ENCODE measurements around the gene RNF121. TPM values are rescaled to one million over a fixed set of nuclear protein-coding genes. Genes with fewer than 3 reads are reported as not detected.

Gene RNF121
- total RNA-seq, 1 donor from 2014 or later, result 45.2 TPM

DNA sequence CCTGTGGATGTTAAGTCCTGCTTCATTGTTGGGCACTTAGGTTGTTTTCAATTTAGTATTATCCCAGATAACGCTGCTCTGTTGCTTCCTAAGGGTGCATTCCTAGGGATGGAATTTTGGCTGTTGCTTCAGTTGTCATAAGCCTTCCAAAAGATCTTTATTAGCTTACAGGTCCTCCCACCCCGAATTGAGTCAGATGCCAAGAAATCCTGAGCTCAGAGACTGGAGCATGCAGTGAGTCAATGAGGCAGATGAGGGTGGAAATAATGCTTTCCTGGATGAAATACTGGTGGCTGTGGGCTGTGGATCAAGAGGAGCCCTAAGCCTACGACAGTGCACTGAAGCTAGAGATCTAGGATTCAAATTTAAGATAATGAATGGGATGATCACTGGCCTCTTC is 59.2 kb downstream of the RNF121 start:
- no peak for DNase-seq (ENCODE audit: low spot score)

DNA sequence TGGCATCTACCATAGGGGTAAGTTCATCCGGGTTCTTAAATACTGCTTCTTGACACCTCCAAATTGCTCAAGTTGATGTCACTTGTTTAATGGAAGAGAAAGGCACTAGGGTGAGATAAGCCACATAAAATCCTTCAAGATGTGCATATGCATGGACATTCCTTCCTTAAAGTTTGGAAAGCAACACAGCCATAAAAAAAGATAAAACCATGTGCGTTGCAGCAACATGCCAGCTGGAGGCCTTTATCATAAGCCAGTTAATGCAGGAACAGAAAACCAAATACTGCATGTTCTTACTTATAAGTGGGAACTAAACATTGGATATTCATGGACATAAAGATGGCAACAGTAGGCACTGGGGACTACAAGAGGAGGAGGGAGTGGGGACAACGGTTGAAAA is 61.9 kb downstream of the RNF121 start:
- no peak for DNase-seq (ENCODE audit: low spot score)

- DNase-seq (ENCODE audit: low spot score), result no peak
Measured at GRCh38 chr11:71991494-71991893, 62.6 kb downstream of the RNF121 start.

DNA sequence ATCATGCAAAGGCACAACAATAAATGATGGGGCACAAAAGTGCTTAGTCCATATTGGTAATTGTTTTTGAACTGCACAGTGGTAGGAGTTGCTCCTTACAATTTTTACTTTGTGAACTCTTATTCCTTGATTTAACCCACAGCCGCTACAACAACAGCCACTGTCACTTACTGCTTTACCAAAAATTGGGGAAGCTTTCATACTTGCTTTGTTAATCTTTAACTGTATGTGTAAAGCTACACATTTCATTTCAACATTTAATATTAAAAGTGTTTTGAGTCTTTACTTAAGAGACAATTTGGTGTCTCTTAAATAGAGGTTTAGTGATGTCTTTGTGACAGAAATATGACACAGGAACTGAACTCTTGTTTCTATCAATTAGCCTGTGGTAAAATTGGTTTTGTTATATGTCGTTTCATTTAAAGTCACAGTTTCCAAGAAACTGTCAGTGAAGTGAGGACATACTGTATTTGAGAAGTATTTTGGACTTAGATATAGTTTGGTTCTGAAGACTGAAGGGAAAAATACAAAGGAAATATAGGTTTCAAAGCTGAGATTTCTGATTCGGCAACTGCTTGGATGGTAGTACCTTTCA is 63.4 kb downstream of the RNF121 start:
- DNase-seq (ENCODE audit: low spot score), result no peak

DNA sequence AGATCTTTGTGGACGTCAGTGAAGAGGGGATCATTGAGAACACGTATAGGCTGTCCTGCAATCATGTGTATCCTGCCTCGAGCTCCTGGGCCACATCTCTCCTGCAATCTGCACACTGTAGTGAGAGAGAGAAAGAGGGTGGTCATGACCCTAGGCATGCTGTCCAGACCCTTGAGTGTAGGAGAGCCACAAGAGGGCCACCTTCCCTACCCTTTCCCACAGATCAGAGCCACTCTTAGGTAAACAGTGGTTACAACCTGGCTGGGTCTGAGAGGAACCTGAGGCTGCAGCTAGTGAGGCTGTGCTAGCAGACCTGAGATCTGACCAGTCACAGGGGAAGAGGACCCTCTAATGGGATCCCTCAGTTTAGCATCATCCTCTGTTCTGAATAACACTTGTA is 65.9 kb downstream of the RNF121 start:
- no peak for DNase-seq (ENCODE audit: low spot score)

GRCh38 chr11:71995726-71996291 is 67.0 kb downstream of the RNF121 start:
- no peak for DNase-seq (ENCODE audit: low spot score)

DNA sequence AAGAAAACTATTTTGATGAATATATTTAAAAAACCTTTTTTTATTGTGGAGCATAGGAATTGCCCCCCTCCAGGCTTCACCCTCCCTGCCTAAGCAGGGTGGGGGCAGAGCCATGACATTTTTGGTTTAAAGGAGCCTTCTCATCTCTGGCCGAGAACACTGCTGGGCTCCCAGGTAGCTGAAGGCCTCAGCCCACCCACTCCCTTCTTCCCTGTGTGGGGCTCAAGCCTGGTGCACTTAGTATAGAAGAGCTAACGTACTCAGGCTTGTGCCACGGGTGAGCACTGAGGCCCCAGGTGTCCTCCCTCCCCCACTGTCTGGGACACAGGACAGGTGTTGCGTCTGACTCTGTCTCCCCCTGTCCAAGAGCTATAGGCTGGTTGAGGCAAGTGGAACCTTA is 67.7 kb downstream of the RNF121 start:
- no peak for DNase-seq (ENCODE audit: low spot score)

DNA sequence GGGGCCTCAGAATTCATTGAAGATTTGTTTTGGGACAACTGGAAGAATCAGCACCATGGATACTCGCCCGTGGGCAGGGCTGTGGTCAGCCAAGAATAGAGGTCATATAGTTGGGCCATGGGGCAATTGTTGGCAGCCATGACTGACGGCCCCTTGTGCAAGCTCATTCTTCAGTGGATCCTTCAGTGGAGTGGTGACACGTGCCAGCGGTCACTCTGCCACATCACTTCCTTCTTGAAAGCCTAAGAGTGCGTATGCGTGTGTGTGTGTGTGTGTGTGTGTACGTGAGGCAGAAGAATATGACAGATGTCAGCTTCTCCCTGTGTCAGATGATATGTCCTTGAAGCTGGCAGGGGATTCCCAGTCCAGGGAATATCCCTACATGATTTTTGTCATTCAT is 68.1 kb downstream of the RNF121 start:
- no peak for DNase-seq (ENCODE audit: low spot score)

- DNase-seq (ENCODE audit: low spot score), result no peak
Measured at GRCh38 chr11:71997594-71997993, 68.7 kb downstream of the RNF121 start.

DNA sequence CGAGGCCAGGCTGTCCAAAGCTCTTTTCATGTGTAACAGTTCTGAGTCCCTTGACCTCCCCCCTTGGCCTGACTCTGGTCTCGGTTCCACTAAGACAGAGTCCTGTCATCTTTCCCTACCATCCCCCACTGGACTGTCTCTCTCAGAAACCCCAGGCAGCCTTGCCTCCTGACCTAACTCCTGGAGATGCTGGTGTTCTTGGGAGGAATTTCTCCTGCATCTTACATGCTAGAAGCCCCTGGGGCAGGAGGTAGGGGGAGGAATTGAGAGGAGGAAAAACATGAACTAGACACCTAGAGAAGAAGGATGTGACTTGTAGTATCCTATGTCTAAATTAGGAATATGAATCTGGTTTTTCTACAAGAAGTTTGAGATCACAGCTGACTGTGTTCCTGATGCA is 69.2 kb downstream of the RNF121 start:
- no peak for DNase-seq (ENCODE audit: low spot score)

DNA sequence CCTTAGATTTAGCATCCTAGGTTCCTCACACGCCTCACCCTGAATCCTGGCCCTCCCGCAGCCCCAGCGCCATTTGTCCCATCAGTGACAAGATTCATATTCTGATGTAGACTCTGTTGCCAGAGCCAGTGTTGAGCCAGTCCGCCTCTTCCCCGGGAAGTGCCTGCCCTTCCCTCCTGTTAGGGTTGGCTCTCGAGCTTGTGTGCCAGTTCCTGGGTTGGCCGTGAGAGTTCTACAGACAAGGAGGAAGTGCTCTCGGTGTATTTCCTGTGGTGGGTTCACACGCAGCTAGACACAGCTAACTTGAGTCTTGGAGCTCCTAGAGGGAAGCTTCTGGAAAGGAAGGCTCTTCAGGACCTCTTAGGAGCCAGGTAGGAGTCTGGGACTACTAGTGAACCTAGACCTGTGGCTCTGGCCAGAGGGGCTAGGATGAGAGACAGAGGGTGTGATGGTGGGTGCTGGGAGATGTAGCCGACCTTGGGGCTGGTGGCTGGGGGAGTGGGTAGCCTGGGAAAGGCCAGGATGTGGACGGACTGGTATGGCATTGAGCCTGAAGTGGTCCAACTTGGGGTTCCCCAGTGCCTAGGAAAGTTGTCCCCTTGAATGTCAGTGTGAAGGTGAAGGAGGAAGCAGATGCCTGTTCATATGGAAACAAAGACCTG is 69.9 kb downstream of the RNF121 start, which contains the start of gene IL18BP:
Gene IL18BP, plus strand, starts transcription at position 261 of the 662 bp plus-strand sequence. CDS start 1,076 bp downstream, outside the sequence.
- no peak for DNase-seq (ENCODE audit: low spot score)

DNA sequence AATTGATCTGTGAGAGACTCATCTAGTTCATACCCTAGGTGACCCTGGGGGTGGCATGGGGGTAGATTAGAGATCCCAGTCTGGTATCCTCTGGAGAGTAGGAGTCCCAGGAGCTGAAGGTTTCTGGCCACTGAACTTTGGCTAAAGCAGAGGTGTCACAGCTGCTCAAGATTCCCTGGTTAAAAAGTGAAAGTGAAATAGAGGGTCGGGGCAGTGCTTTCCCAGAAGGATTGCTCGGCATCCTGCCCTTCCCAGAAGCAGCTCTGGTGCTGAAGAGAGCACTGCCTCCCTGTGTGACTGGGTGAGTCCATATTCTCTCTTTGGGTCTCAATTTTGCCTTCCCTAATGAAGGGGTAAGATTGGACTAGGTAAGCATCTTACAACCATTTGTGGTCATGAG is 70.5 kb downstream of the RNF121 start:
- DNase-seq (ENCODE audit: low spot score), result no peak

GRCh38 chr11:71999798-72000197 is 71.0 kb downstream of the RNF121 start:
- no peak for DNase-seq (ENCODE audit: low spot score)

GRCh38 chr11:72000202-72000867 is 71.5 kb downstream of the RNF121 start:
- DNase-seq (ENCODE audit: low spot score), result no peak

GRCh38 chr11:72001285-72001684 is 72.4 kb downstream of the RNF121 start:
- no peak for DNase-seq (ENCODE audit: low spot score)

GRCh38 chr11:72001834-72002591 is 73.2 kb downstream of the RNF121 start:
- DNase-seq (ENCODE audit: low spot score), result no peak

- DNase-seq (ENCODE audit: low spot score), result no peak
Measured at GRCh38 chr11:72002841-72003775, 74.3 kb downstream of the RNF121 start.

DNA sequence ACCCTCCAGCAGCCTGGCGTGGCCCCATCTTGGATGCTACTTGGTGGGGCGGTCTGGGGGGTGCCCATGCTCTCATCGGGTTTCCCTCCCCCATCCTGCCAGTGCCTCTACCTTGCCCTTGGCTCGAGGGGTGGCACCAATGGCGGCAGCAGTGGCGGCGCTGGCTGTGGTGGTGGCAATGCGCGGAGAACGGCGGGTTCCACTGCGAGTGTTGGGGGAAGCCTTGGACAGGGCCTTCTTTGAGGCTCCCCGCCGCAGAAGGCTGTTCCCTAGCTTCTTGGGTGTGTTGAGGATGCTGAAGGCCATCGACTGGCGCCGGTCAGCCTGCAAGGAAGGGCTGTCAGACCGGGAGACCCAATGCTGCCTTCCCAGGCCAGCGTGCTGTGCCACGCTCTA is 74.9 kb downstream of the RNF121 start:
- no peak for DNase-seq (ENCODE audit: low spot score)

DNA sequence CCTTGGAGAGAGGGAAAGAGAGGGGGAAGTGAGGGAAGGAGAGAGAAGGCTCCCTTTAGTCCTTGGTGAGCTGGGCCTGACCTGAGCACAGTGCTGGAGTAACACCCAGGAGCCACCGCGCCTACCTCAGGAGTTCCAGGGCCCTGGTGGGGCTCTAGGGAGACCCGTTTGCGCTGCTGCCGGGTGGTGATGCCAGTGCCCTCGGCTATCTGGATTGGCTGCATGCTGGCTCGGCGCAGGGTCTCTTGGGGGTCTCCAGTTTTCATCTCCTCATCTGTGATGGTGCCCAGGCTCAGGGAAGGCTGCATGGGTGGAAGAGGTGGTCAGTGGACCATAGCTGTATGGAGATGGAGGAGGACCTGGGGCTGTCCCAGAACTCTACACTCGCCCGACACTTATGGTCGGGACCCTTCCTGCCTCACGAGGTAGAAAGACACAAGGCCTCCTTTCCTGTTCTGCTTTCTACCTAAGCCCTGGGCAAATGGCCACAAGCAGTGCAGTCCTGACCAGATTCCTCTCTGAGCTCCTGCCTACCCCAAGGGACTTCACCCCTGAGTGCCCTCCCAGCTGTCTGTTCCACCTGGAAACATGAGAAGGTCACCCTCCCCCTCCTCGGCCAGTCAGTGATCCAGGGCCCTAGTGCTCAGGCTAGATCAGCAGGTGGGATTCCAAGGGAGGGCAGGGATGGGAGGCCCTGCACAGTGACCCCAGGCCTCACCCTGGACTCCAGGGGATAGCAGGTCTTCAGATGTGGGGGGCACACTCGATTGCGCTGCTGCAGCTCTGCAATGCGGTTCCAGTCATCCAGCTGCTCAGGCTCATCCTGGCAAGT is 75.9 kb downstream of the RNF121 start:
- no peak for DNase-seq (ENCODE audit: low spot score)
